D721Med (cell line): ENCODE results near the gene CACNA1G.

Experiments used
- DNase-seq: peaks from one replicate; pipeline ENCODE4 v3.0.0; 2011; ENCODE audit warnings: low spot score; ENCODE audit not compliant: insufficient read length
- FAIRE-seq: peaks from 2 replicates; lab custom pipeline; 2011; peaks lifted over from hg19 to GRCh38; lab: Jason Lieb, UNC
- TF ChIP-seq, protein P1 (sequence below): IDR thresholded peaks from 2 replicates; pipeline ENCODE4 v1.5.1; 2012; ENCODE audit warnings: mild to moderate bottlenecking, control low read depth; ENCODE audit not compliant: insufficient read depth; ENCODE audit errors: missing control alignments

Gene CACNA1G

GRCh38 chr17:50572541-50572940, 12.0 kb downstream of the CACNA1G start:
- TF ChIP-seq, protein P1, sequence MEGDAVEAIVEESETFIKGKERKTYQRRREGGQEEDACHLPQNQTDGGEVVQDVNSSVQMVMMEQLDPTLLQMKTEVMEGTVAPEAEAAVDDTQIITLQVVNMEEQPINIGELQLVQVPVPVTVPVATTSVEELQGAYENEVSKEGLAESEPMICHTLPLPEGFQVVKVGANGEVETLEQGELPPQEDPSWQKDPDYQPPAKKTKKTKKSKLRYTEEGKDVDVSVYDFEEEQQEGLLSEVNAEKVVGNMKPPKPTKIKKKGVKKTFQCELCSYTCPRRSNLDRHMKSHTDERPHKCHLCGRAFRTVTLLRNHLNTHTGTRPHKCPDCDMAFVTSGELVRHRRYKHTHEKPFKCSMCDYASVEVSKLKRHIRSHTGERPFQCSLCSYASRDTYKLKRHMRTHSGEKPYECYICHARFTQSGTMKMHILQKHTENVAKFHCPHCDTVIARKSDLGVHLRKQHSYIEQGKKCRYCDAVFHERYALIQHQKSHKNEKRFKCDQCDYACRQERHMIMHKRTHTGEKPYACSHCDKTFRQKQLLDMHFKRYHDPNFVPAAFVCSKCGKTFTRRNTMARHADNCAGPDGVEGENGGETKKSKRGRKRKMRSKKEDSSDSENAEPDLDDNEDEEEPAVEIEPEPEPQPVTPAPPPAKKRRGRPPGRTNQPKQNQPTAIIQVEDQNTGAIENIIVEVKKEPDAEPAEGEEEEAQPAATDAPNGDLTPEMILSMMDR: no peak
- no peak for FAIRE-seq
- no peak for DNase-seq

- TF ChIP-seq, protein P1: no peak
- peak; percentile 87 for FAIRE-seq
- peak; percentile 85 for DNase-seq
Observed at GRCh38 chr17:50573866-50574611, 13.5 kb downstream of the CACNA1G start.

GRCh38 chr17:50575581-50576210, 15.2 kb downstream of the CACNA1G start:
- no peak for DNase-seq
- TF ChIP-seq, protein P1: no peak
- no peak for FAIRE-seq

DNA sequence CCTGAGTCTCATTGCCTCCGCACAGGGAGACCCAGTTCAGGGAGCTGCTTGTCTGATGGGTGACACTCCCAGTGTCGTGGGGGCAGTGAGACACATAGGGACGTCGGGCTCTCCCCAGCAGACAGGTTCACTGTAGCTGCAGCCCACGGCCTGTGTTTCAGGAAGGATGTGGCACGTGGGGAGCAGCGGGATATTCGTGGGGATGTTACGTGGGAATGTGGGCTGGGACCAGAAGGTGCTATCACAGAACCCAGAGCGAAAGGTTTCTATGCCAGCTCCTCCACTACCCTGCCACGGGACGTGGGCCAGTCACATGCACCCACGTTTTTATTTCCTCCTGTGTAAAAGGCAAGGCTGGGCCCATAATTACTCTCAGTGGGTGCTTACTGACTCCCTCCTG, 16.3 kb downstream of the CACNA1G start:
- TF ChIP-seq, protein P1: no peak
- DNase-seq: no peak
- FAIRE-seq: no peak

GRCh38 chr17:50577451-50577954, 17.0 kb downstream of the CACNA1G start:
- FAIRE-seq (no peak), DNase-seq (no peak)
- TF ChIP-seq, protein P1: no peak

- DNase-seq (no peak), FAIRE-seq (no peak)
- TF ChIP-seq, protein P1: no peak
Observed at GRCh38 chr17:50578173-50578572, 17.7 kb downstream of the CACNA1G start.

DNA sequence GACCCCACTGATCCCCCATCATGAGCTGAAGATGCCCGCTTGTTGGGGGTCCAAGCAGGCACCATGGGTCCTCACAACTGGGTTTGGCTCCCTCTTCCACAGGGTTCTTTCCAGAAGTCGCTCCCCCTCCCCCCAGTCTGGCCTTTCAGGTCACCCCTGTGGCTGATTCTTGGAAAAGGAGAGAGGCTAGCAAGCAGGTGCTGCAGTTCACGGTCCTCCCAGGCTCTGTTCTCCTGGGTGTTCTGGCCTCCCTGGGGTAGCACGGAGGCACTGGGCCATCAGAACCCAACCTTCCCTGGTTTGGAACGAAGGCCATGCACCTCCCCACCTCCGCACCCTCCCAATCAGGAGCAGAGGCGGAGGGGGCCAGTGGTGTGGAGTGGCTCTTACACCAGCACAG, 18.9 kb downstream of the CACNA1G start:
- DNase-seq: no peak
- TF ChIP-seq, protein P1: no peak
- FAIRE-seq: no peak
